Smooth muscle cell (in vitro differentiated cells): ENCODE results near the gene SND1. TPM values are rescaled to one million over a fixed set of nuclear protein-coding genes. Genes with fewer than 3 reads are reported as not detected.

Experiments
- DNase-seq: peaks from one replicate; lab custom pipeline; 2025; ENCODE audit not compliant: unreplicated experiment; lab: John Stamatoyannopoulos, UW
- H2AFZ ChIP-seq: fragments of 200-600 bp; sonication (generic); 2 replicates; pipeline ENCODE4 v1.6.0; 2016; ENCODE audit warnings: antibody characterized with exemption, low read depth, mild to moderate bottlenecking
- H3F3A ChIP-seq: fragments of 200-600 bp; sonication (generic); 2 replicates; pipeline ENCODE4 v1.6.0; 2017; ENCODE audit warnings: antibody characterized with exemption, low read depth
- H3K27ac ChIP-seq: fragments of 200-600 bp; sonication (generic); 2 replicates; pipeline ENCODE4 v1.5.1; 2016; ENCODE audit warnings: low read depth, mild to moderate bottlenecking
- H3K27me3 ChIP-seq: fragments of 200-600 bp; sonication (generic); 2 replicates; pipeline ENCODE4 v1.6.1; 2016; ENCODE audit warnings: low read depth, mild to moderate bottlenecking
- H3K36me3 ChIP-seq: fragments of 200-600 bp; sonication (generic); 2 replicates; pipeline ENCODE4 v1.5.1; 2016; ENCODE audit warnings: low read depth
- H3K4me1 ChIP-seq: fragments of 200-600 bp; sonication (generic); 2 replicates; pipeline ENCODE4 v1.5.1; 2016; ENCODE audit warnings: low read depth
- H3K4me2 ChIP-seq: fragments of 200-600 bp; sonication (generic); 2 replicates; pipeline ENCODE4 v1.6.0; 2016; ENCODE audit warnings: mild to moderate bottlenecking
- H3K4me3 ChIP-seq: fragments of 200-600 bp; sonication (generic); 2 replicates; pipeline ENCODE4 v1.5.1; 2016; ENCODE audit warnings: mild to moderate bottlenecking
- H3K79me2 ChIP-seq: fragments of 200-600 bp; sonication (generic); 2 replicates; pipeline ENCODE4 v1.6.0; 2016; ENCODE audit warnings: low read depth, mild to moderate bottlenecking
- H3K9ac ChIP-seq: fragments of 200-600 bp; sonication (generic); 2 replicates; pipeline ENCODE4 v1.6.0; 2016; ENCODE audit warnings: low read depth
- H3K9me3 ChIP-seq: fragments of 200-600 bp; sonication (generic); replicated peaks from 2 replicates; pipeline ENCODE4 v1.5.1; 2016; ENCODE audit warnings: low read depth
- H4K20me1 ChIP-seq: fragments of 200-600 bp; sonication (generic); 2 replicates; pipeline ENCODE4 v1.6.0; 2016; ENCODE audit warnings: low read depth
- WGBS: methylation state at CpG from one replicate; pipeline ENCODE4 v1.1.7; 2016; ENCODE audit warnings: low lambda C conversion rate; 5-methylcytosine and 5-hydroxymethylcytosine counted together
- polyA plus RNA-seq: library from polyadenylated mRNA; unstranded; fragments of >200 nt; fragmentation: Nextera tagmentation; extraction: Ambion mirVana; gene quantifications from 2 replicates; pipeline ENCODE4 v1.2.1, GENCODE V29; 2016
- total RNA-seq: library from RNA; depleted of rRNA; stranded (reverse); fragments of >200 nt; gene quantifications from 2 replicates; pipeline ENCODE4 v1.2.3, GENCODE V29; 2014
- TF ChIP-seq, protein P1 (sequence below): fragments of 200-600 bp; sonication (generic); IDR thresholded peaks from 2 replicates; pipeline ENCODE4 v1.5.1; 2017; ENCODE audit warnings: borderline replicate concordance, mild to moderate bottlenecking, antibody characterized with exemption; ENCODE audit not compliant: insufficient read depth, poor library complexity, severe bottlenecking

SND1 gene
- total and polyA plus RNA-seq, 2 experiments from 2014 or later: 129 to 136 TPM

DNA sequence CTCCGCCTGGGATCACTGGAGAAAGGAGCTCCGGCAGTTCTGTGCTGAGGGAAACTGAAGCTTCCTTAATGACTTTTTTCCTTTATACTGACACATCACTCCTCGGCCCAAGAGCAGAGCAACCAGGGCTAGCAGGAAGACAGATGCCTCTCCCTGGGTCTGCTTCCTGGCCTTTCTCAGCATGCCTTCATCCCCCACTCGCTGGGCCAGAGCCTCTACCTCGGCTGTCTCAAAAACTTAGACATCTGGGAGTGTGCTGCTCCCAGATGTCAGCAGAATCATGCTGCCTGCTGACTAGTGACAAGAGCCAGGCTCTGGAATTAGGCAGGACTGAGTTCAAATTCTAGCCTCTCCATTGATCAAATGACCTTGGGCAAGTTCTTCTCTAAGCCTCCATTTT is 403.6 kb downstream of the SND1 start:
- Histone ChIP-seq H3K9ac (no peak overlapping the region), H2AFZ (no peak overlapping the region), H4K20me1 (peaks cover 100% of the 10 kb centered on the region), H3K79me2 (no peaks in the 10 kb centered on the region), H3K4me1 (peaks cover 7% of the 10 kb centered on the region), H3K27ac (no peak overlapping the region), H3K9me3 (no peaks in the 10 kb centered on the region), H3K27me3 (no peaks in the 10 kb centered on the region), H3K4me3 (no peak overlapping the region), H3K4me2 (no peak overlapping the region), H3F3A (no peaks in the 10 kb centered on the region), H3K36me3 (no peaks in the 10 kb centered on the region)
- DNase-seq: no peak
- 41% methylated on average over 5 of the region's 5 CpGs for WGBS
- TF ChIP-seq, protein P1, sequence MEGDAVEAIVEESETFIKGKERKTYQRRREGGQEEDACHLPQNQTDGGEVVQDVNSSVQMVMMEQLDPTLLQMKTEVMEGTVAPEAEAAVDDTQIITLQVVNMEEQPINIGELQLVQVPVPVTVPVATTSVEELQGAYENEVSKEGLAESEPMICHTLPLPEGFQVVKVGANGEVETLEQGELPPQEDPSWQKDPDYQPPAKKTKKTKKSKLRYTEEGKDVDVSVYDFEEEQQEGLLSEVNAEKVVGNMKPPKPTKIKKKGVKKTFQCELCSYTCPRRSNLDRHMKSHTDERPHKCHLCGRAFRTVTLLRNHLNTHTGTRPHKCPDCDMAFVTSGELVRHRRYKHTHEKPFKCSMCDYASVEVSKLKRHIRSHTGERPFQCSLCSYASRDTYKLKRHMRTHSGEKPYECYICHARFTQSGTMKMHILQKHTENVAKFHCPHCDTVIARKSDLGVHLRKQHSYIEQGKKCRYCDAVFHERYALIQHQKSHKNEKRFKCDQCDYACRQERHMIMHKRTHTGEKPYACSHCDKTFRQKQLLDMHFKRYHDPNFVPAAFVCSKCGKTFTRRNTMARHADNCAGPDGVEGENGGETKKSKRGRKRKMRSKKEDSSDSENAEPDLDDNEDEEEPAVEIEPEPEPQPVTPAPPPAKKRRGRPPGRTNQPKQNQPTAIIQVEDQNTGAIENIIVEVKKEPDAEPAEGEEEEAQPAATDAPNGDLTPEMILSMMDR: no peak

DNA sequence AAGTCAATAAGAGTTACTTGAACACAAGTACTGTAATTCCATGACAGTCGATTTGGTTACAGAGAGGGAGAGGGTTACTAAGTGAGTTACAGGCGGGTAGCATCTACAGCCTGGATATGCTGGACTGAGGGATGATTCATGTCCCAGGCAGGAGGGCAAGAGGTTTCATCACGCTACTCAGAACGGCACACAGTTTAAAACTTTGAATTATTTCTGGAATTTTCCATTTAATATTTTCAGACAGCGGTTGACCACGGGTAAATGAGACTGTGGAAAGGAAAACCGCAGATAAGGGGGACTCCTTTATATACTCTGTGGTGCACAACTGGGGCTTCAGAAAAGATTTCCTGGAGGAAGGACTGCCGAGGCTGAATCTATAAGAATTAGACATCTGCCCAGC is 404.9 kb downstream of the SND1 start:
- Histone ChIP-seq H3K4me1 (peaks cover 10% of the 10 kb centered on the region), H4K20me1 (peaks cover 100% of the 10 kb centered on the region)
- DNase-seq: no peak

DNA sequence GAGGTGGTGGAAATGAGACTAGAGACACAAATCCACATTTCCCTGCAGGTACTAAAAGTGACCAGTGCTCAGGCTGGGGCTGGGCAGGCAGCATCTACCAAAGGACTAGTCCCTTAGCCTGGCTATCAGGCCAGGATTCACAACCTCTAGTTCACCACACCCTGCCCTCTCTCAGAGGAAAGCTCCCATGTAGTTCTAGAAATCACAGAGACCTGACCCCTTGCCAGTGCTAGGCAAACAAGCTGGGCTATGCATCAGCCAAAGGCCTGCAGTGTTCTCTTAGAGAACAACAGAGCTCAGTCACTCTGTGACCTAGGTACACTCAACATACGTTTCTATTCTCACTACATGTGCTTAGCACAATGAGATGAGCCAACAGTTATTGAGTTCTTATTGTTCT is 405.9 kb downstream of the SND1 start:
- Histone ChIP-seq H3K27me3 (no peaks in the 10 kb centered on the region), H3K4me1 (peaks cover 13% of the 10 kb centered on the region), H3K4me2 (no peak overlapping the region), H3F3A (no peaks in the 10 kb centered on the region), H3K27ac (no peak overlapping the region), H3K4me3 (no peak overlapping the region), H3K79me2 (no peaks in the 10 kb centered on the region), H3K9ac (no peak overlapping the region), H3K9me3 (no peaks in the 10 kb centered on the region), H3K36me3 (no peaks in the 10 kb centered on the region), H2AFZ (no peak overlapping the region), H4K20me1 (peaks cover 100% of the 10 kb centered on the region)
- 89% methylated on average over 1 of the region's 1 CpG for WGBS
- DNase-seq: no peak
- TF ChIP-seq, protein P1: no peak

More for the DNA sequence above, 404.9 kb downstream of the SND1 start:
- Histone ChIP-seq H3K36me3 (no peaks in the 10 kb centered on the region), H3K79me2 (no peaks in the 10 kb centered on the region), H3K4me3 (no peak overlapping the region), H3K4me2 (peak overlapping the region; percentile 54), H3K27me3 (no peaks in the 10 kb centered on the region), H3K9ac (no peak overlapping the region), H2AFZ (no peak overlapping the region), H3F3A (no peaks in the 10 kb centered on the region), H3K27ac (peak overlapping the region; percentile 56), H3K9me3 (no peaks in the 10 kb centered on the region)
- TF ChIP-seq, protein P1: no peak
- 20% methylated on average over 8 of the region's 8 CpGs for WGBS
